T-helper 9 cell (primary cell): Measurements from ENCODE around the gene RANBP17.

Source experiments
- DNase-seq: peaks from one replicate; pipeline ENCODE4 v3.0.0-alpha.2; 2020

RANBP17 gene

GRCh38 chr5:171307789-171308452 lies 446.1 kb downstream of the RANBP17 start:
- DNase-seq = no peak

- no peak for DNase-seq
These were observed 446.8 kb downstream of the RANBP17 start, which contains the start of gene TLX3 for GRCh38 chr5:171308453-171309275. TLX3 (plus strand) TSS chr5:171309248; CDS start chr5:171309366, 118 bp downstream.

DNA sequence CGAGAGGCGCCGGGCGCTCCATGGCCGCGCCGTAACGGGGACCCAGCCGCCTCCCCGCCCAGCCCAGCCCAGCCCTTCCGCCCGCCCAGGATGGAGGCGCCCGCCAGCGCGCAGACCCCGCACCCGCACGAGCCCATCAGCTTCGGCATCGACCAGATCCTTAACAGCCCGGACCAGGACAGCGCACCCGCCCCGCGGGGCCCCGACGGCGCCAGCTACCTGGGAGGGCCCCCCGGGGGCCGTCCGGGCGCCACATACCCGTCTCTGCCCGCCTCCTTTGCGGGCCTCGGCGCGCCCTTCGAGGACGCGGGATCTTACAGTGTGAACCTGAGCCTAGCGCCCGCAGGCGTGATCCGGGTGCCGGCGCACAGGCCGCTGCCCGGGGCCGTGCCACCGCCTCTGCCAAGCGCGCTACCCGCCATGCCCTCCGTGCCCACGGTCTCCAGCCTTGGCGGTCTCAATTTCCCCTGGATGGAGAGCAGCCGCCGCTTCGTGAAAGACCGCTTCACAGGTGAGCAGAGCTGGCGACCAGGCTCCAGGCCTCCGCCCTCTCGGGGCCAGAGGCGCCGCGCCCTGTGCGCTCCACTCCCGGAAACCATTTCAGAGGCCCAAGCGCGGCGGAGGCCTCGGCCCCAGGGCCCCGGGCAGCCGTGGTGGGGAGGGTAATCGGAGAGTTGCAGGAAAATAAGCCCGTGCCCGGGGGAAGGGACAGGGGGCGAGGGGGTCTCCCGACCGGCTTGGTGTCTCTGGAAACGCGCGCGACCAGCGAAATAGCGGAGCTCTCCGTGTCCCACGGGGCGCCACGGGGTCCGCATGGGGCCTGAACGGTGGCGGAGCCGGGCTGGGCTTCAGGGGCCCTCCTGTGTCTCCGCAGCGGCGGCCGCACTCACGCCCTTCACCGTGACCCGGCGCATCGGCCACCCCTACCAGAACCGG lies 447.7 kb downstream of the RANBP17 start:
- no peak for DNase-seq

- no peak for DNase-seq
These were observed 448.5 kb downstream of the RANBP17 start for GRCh38 chr5:171310212-171310818.

- DNase-seq = no peak
These were observed 449.1 kb downstream of the RANBP17 start for GRCh38 chr5:171310819-171311321.

- DNase-seq = no peak
These were observed 449.7 kb downstream of the RANBP17 start for GRCh38 chr5:171311322-171312077.

DNA sequence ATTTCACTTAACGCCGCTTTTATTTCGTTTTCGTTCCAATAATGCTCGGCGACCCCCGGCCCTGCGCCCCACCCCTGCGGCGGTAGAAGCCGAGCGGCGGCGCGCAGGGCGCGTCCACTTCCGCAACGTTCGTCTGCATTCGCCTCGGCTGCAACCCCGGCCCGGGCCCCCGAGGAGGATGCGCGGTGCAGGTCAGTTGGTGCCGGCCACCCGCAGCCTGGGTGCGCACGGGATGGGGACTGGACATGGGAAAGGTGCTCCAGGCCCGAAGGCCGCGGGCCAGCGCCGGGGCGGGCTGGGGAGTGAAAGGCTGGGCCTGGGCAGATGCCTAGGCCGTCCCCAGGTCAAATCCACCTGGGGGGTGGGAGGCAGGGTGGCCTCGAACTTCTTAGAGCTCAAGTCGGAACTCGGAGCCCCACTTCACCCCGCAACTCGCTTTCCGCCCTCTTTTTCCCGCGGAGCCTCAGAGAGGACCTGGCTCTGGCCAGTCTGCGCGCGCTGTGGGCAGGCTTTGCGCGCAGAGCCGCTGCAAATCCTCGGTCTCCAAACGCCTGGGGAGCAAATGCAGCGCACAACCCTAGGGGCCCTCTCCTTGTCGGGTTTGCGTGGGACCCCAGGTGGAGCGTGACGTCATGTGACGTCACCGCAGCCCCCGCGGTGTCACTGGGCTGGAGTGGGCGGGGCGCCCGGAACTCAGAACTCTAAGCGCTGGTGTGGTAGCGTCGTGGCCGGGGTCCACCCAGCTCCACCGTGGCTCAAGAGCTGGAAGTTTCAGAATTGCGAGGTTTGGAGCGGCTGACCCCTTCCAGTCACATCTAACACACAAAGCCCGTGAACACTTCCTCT lies 450.5 kb downstream of the RANBP17 start:
- DNase-seq = no peak

DNA sequence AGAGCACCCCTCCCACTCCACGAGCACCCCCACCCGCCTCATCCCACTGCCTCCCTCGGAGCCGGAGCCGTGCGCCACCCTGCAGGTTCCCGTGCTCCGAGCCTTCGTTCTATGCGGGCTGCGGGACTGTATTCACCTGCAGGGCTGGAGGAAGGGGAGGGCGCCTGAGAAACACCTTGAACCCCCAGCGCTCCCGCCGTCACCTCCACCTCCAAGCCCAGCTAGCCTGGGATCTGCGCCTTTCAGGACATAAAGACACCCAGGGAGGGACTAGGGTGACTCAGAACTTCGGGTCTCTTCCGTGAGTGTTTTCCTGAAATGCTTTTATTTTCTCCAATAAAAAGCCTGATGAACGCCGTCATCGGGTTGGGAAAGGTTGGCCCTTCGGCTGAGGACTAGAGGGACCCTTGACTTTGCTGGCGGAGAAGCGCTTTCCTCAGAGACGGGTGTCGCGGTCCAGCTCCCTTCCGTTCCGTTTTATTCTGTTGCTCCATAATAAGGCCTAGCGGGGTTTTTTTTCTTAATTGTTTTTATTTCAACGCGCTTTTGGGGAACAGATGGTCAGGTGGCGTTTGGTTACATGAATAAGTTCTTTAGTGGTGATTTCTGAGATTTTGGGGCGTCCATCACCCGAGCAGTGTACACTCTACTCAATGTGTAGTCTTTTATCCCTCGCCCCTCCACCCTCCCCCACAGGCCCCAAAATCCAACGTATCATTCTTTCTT lies 451.8 kb downstream of the RANBP17 start:
- no peak for DNase-seq

- no peak for DNase-seq
These were observed 453.0 kb downstream of the RANBP17 start for GRCh38 chr5:171314728-171315385.

DNA sequence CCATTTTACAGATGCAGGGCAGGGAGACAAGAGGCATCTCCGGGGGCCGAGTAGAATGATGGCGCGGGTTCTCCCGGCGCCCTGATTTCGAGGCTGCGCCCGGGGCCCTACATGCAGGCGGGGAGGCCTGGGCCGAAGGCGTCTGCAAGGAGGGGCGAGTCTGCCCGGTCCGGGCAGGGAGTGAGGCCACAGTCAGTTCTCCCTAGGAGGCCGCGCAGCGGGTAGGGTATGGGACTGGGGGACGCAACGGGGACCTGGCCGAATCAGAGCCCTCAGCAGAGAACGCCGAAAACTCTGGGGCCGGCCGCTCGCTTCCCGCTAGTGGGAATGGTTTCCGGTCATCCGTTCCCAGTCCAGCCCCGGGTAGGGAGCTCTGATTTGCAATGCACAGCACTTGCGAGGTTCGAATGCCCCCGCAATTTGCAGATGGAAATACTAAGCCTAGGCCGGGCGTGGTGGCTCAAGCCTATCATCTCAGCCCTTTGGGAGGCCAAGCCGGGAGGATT lies 453.6 kb downstream of the RANBP17 start:
- no peak for DNase-seq

DNA sequence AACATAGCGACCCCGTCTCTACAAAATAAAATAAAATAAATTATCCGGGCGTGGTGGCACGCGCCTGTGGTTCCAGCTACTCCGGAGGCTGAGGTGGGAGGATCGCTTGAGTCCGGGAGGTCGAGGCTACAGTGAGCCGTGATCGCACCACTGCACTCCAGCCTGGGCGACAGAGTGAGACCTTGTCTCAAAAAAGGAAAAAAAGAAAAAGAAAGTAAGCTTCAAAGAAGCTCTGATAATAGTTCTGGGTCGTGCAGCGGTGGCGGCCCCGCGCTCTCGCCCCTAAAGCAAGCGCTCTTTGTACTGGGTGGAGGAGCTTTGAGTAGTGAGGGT lies 454.1 kb downstream of the RANBP17 start:
- no peak for DNase-seq

GRCh38 chr5:171316258-171317121 lies 454.7 kb downstream of the RANBP17 start:
- DNase-seq = no peak

DNA sequence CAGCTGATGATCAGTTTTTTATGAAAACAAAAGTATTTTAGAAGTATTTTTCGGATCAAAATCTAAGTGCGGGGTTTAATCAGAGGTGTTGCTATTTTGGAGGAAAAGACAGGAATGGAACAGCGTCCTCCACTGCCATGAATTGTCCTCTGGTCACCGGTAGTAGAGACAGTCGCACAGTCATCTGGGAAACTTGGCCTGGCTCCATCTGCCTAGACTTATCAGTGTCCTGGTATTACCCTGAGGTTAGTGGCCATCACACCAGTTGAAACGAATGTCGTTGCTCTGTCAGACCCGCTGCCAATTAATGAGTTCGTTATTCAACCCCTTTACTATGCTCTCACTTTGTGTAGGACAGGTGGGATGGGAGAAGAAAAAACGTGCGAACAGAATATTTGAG lies 455.4 kb downstream of the RANBP17 start:
- DNase-seq = no peak

GRCh38 chr5:171318026-171318425 lies 456.2 kb downstream of the RANBP17 start:
- no peak for DNase-seq

GRCh38 chr5:171321447-171321846 lies 459.6 kb downstream of the RANBP17 start:
- no peak for DNase-seq

DNA sequence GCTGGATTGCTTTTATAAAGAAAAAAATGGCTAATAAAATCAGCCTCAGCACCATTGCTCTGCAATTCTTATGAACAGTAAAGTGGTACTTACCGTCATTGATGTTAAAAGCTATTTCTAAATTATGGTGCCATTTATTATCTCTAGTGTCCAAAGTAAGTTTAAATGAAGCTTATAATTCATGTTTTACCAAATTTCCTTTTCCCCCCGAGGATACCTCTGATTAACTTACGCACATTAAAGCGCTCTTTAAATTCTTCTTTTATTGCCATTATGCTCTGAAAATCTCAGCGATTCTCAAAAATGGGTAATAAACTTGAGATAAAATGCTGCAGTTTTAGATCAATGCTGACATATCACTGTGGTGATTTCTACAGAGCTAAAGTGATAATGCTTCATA lies 460.7 kb downstream of the RANBP17 start:
- no peak for DNase-seq

DNA sequence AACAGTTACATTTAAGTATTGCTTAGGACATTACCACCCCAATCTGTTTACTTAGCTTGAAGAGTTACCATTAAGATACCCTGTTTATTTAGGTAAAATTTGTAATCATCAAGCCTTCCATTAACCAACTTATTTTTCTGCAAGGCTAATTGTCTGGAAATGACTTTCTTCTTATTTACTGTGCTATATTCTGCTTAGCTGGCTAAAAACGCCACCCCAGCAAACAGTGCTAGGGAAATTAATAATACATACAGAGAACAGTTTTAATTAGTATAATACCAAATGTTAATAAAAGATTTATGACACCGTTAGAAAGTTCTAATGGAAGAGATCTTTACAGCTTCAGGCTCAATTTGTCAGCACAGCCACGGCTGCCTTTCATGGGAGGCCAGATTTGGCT lies 461.2 kb downstream of the RANBP17 start:
- no peak for DNase-seq
